ENCODE data around the gene TMEM132E.

Gene TMEM132E

DNA sequence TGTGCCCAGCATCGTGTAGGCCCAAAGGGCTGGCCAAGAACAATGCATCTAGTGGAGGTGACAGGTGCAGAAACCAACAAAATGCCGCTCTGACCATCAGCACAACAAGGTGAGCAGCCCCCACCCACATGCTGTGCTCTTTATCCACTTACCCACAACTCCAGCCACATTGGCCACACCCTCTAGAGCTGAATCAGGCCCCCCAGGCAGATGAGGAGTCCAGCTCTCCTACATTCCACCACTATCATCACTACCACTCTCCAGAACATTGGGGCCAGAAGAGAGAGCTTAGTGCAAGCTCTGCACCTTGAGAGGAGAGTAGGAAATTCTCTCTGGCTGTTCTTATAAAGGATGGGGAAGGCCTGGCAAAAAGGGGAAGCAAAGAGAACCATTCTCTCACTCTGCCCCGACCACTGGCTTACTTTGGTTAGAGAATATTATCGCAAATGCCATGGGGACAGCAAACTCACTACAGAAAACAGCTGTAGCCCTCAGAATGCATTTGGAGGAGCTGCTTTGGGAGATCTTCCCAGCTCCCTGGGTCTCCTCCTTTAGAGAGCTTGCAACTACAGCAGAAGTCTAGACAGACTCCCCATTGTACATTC is 75.0 kb downstream of the TMEM132E start:
- no peak for DNase-seq
- H3K36me3 ChIP-seq (ENCODE audit: control insufficient read depth, insufficient read depth, low read length), result no peaks in the 10 kb centered on the region
- no peaks in the 10 kb centered on the region for H3K9me3 ChIP-seq (ENCODE audit: control insufficient read depth, low read length)
- no peak overlapping the region for H3K4me3 ChIP-seq (ENCODE audit: insufficient read depth, low read depth, low read length, poor library complexity, severe bottlenecking)
- no peaks in the 10 kb centered on the region for H3K27me3 ChIP-seq (replicated peaks; ENCODE audit: control insufficient read depth, insufficient read depth, low read length, poor library complexity, severe bottlenecking)
- no peak overlapping the region for H3K27ac ChIP-seq (ENCODE audit: insufficient read depth, low read length, poor library complexity, severe bottlenecking)
- H3K4me1 ChIP-seq (ENCODE audit: control insufficient read depth, insufficient read depth, low read length, poor library complexity, severe bottlenecking), result no peaks in the 10 kb centered on the region

DNA sequence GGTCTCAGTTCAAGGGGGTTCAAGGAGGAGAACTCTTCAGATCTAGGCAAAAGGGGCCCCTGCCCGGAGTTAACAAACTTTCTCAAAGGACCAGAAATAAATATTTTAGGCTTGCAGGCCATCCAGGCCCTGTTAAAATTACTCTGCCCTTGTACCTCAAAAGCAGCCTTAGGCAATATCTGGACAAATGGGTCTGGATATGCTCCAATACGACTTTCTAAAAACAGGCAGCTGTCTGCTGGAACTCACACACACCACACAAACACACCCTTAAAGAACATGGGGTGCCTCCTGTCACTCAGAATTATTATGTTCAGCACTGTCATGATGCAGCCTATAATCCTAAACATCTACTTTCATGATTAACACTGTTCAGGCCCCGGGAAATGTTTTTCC is 75.5 kb downstream of the TMEM132E start:
- no peak overlapping the region for H3K27ac ChIP-seq (ENCODE audit: insufficient read depth, low read length, poor library complexity, severe bottlenecking)
- no peaks in the 10 kb centered on the region for H3K9me3 ChIP-seq (ENCODE audit: control insufficient read depth, low read length)
- DNase-seq, result no peak
- H3K36me3 ChIP-seq (ENCODE audit: control insufficient read depth, insufficient read depth, low read length), result no peaks in the 10 kb centered on the region
- no peaks in the 10 kb centered on the region for H3K4me1 ChIP-seq (ENCODE audit: control insufficient read depth, insufficient read depth, low read length, poor library complexity, severe bottlenecking)
- H3K27me3 ChIP-seq (replicated peaks; ENCODE audit: control insufficient read depth, insufficient read depth, low read length, poor library complexity, severe bottlenecking), result no peaks in the 10 kb centered on the region
- H3K4me3 ChIP-seq (ENCODE audit: insufficient read depth, low read depth, low read length, poor library complexity, severe bottlenecking), result no peak overlapping the region

DNA sequence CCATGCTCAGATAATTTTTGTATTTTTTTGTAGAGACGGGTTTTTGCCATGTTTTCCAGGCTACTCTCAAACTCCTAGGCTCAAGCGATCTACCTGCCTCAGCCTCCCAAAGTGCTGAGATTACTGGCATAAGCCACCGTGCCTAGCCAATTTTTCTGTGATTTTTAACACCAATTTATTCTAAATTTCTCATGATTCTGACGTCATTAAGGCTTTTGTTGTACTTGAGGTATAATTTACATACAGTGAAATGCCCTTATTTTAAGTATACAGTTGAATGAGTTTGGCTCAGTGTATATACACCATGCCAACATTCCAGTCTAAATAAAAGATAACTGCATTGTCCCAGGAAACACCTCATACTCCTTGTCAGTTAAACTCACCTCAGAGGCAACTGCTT is 77.4 kb downstream of the TMEM132E start:
- Histone ChIP-seq H3K27ac (ENCODE audit: insufficient read depth, low read length, poor library complexity, severe bottlenecking) (no peak overlapping the region), H3K36me3 (ENCODE audit: control insufficient read depth, insufficient read depth, low read length) (no peaks in the 10 kb centered on the region), H3K27me3 (replicated peaks; ENCODE audit: control insufficient read depth, insufficient read depth, low read length, poor library complexity, severe bottlenecking) (no peaks in the 10 kb centered on the region), H3K4me3 (ENCODE audit: insufficient read depth, low read depth, low read length, poor library complexity, severe bottlenecking) (no peak overlapping the region), H3K9me3 (ENCODE audit: control insufficient read depth, low read length) (no peaks in the 10 kb centered on the region), H3K4me1 (ENCODE audit: control insufficient read depth, insufficient read depth, low read length, poor library complexity, severe bottlenecking) (no peaks in the 10 kb centered on the region)
- DNase-seq, result no peak

DNA sequence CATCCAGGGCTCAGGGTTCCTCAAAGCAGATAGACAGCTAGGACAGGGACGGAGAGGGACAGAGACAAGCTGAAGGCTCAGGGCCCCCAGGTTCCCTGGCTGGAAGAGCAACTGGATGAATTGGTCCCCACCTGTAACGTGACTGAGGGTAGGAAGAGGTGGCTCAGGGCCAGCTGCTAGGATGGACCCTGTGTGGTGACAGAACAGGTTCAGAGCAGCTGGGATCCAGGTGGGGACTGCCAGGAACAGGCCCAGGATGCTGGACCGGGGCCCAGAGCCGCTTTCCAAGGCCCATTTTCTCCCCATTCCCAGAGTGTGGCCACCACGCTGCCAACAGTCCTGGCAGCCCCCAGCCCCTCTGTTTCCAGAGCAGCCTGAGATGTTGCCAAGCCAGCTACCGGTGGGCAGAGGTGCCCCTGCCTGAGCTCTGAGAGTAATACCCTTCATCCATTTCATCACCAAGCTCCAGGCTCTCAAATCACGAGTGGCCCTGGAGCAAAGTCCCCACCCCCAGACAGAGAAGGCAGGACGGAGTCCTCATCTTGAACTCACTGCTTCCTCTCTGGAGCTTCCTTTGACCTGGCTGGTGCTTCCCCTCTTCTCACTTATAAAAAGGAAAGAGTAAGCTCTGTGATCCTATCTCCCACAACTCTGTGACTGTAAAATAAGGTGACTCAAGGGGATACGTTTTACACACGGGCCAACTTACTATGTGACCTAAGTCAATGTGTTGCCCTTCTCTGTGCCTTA is 79.6 kb downstream of the TMEM132E start:
- Histone ChIP-seq H3K27me3 (replicated peaks; ENCODE audit: control insufficient read depth, insufficient read depth, low read length, poor library complexity, severe bottlenecking) (no peaks in the 10 kb centered on the region), H3K4me3 (ENCODE audit: insufficient read depth, low read depth, low read length, poor library complexity, severe bottlenecking) (no peak overlapping the region), H3K36me3 (ENCODE audit: control insufficient read depth, insufficient read depth, low read length) (no peaks in the 10 kb centered on the region), H3K27ac (ENCODE audit: insufficient read depth, low read length, poor library complexity, severe bottlenecking) (no peak overlapping the region), H3K9me3 (ENCODE audit: control insufficient read depth, low read length) (no peaks in the 10 kb centered on the region), H3K4me1 (ENCODE audit: control insufficient read depth, insufficient read depth, low read length, poor library complexity, severe bottlenecking) (no peaks in the 10 kb centered on the region)
- no peak for DNase-seq

DNA sequence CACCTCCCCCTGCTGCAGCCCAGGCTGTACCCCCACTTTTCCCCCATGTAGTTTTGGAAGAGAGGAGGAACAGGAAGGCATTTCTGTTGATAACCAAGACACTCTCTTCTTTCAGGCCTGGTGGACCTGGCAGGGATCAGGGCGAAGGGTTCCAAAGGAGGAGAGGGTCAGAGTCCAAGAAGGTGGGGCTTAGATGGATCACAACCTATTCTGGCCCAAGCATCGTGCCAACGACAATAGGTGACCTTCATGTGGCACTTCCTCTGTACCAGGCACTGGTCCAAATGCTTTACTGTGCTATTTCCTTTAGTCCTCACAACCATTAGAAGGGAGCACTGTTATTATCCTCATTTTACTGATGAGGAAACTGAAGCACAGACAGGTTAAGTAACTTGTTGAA is 84.3 kb downstream of the TMEM132E start:
- H3K27ac ChIP-seq (ENCODE audit: insufficient read depth, low read length, poor library complexity, severe bottlenecking), result no peak overlapping the region
- H3K4me3 ChIP-seq (ENCODE audit: insufficient read depth, low read depth, low read length, poor library complexity, severe bottlenecking), result no peak overlapping the region
- no peaks in the 10 kb centered on the region for H3K4me1 ChIP-seq (ENCODE audit: control insufficient read depth, insufficient read depth, low read length, poor library complexity, severe bottlenecking)
- no peaks in the 10 kb centered on the region for H3K9me3 ChIP-seq (ENCODE audit: control insufficient read depth, low read length)
- no peak for DNase-seq
- H3K27me3 ChIP-seq (replicated peaks; ENCODE audit: control insufficient read depth, insufficient read depth, low read length, poor library complexity, severe bottlenecking), result no peaks in the 10 kb centered on the region
- no peaks in the 10 kb centered on the region for H3K36me3 ChIP-seq (ENCODE audit: control insufficient read depth, insufficient read depth, low read length)

DNA sequence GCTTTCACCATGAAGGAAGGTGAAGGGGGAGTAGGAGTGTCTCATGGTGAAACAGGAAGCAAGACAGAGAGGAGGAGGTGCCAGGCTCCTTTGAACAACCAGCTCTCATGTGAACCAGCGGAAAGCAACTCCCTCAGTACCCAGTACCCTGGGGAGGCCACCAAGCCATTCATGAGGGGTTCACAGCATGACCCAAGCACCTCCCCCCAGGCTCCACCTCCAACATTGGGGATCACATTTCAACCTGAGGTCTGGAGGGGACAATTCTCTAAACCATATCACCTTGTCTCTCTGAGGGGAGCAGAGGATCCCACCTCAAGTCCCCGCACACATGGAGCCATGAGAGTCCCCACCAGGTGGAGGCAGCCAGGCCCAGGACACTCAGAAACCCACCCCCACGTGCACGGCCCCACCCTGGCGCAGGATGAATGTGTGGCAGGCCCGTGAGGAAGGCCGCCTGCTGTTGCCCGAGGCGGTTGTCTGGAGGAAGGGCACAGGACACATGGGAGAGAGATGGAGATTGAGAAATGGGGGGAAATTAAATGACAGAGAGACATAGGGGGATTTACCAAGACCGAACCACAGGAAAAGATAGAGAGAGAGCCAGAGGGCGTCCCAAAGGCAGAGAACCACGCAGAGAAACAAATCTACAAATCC is 85.9 kb downstream of the TMEM132E start:
- H3K4me3 ChIP-seq (ENCODE audit: insufficient read depth, low read depth, low read length, poor library complexity, severe bottlenecking), result no peak overlapping the region
- no peak overlapping the region for H3K27ac ChIP-seq (ENCODE audit: insufficient read depth, low read length, poor library complexity, severe bottlenecking)
- no peaks in the 10 kb centered on the region for H3K27me3 ChIP-seq (replicated peaks; ENCODE audit: control insufficient read depth, insufficient read depth, low read length, poor library complexity, severe bottlenecking)
- no peaks in the 10 kb centered on the region for H3K36me3 ChIP-seq (ENCODE audit: control insufficient read depth, insufficient read depth, low read length)
- H3K4me1 ChIP-seq (ENCODE audit: control insufficient read depth, insufficient read depth, low read length, poor library complexity, severe bottlenecking), result no peaks in the 10 kb centered on the region
- no peak for DNase-seq
- no peaks in the 10 kb centered on the region for H3K9me3 ChIP-seq (ENCODE audit: control insufficient read depth, low read length)

DNA sequence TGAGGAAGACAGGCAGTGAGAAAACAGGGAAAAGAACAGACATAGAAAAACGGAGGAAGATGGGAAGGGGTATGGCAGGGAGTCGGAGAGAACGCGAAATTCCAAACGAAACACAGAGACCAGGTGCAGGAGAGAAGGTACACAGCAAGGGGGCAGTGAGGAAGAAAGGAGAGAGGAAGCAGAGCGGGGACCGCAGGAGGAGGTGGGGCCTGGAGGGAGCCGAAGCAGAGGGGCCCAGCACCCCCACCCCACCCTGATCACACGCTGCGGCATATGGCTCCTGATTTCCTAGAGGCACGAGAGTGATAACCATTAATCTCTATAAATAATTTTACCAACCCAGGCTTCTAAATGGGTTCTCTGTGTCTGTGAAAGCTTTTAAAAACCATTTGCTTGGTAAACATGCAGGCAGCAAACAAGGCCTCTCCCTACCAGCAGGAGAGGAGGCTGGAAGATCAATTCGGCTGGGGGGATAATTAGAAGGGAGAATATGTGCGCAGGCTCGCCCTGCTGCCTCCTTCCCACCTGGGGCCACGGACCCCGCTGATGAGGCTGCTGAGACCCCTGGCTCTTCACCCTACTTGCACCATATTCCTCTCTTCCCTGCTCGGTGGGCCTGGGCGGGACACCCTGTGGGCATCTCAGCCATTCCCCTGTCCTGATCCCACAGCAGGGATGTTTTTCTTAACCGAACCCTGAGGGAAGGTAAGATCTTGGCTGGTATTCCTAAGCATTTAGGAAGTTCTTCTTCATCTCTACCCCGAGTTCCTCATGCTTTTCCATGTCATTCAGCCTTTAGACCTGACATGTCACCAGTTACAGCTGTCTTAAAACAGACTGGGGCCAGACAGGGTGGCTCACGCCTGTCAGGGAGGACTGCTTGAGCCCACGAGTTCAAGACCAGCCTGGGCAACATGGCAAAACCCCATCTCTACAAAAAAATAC is 86.7 kb downstream of the TMEM132E start:
- Histone ChIP-seq H3K4me3 (ENCODE audit: insufficient read depth, low read depth, low read length, poor library complexity, severe bottlenecking) (no peak overlapping the region), H3K36me3 (ENCODE audit: control insufficient read depth, insufficient read depth, low read length) (no peaks in the 10 kb centered on the region), H3K4me1 (ENCODE audit: control insufficient read depth, insufficient read depth, low read length, poor library complexity, severe bottlenecking) (no peaks in the 10 kb centered on the region), H3K27ac (ENCODE audit: insufficient read depth, low read length, poor library complexity, severe bottlenecking) (no peak overlapping the region), H3K27me3 (replicated peaks; ENCODE audit: control insufficient read depth, insufficient read depth, low read length, poor library complexity, severe bottlenecking) (no peaks in the 10 kb centered on the region), H3K9me3 (ENCODE audit: control insufficient read depth, low read length) (no peaks in the 10 kb centered on the region)
- no peak for DNase-seq

DNA sequence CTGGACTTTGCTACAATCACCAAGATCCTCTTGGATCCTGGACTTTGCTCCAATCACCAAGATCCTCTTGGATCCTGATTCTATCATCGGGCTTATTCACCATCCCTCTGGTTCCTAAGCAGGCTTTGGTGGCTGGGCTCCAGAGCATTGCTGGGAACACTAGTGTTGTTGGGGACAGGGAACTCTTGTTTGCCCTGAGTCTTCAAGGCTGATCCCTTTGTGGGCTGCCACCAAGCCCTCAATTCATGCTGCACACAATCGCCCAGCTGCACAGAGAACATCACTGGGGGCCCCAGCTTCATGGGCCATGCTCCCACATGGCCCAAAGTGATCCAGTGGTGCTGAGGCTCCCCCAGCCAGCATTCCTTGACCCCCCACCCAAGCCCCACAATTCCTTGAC is 88.3 kb downstream of the TMEM132E start:
- DNase-seq, result no peak

DNA sequence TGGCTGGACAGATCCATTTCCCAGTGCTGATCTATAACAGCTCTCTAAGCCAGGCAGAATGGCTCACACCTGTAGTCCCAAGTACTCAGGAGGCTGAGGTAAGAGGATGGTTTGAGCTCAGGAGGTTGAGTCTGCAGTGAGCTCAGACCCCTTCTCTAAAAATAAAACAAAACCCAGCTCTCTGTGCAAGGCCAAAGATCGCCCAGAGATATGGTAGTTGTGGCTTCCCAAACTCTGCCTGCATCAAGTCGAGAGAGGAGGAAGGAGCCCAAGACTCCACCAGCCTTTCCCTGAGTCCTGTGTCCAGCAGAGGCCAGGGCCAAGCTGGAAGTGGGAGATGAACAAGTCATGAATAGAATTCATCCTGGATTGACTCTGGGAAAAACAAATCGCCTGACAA is 88.8 kb downstream of the TMEM132E start:
- no peaks in the 10 kb centered on the region for H3K36me3 ChIP-seq (ENCODE audit: control insufficient read depth, insufficient read depth, low read length)

More for the DNA sequence above, 88.3 kb downstream of the TMEM132E start:
- Histone ChIP-seq H3K36me3 (ENCODE audit: control insufficient read depth, insufficient read depth, low read length) (no peaks in the 10 kb centered on the region), H3K27ac (ENCODE audit: insufficient read depth, low read length, poor library complexity, severe bottlenecking) (no peak overlapping the region), H3K4me3 (ENCODE audit: insufficient read depth, low read depth, low read length, poor library complexity, severe bottlenecking) (no peak overlapping the region), H3K9me3 (ENCODE audit: control insufficient read depth, low read length) (no peaks in the 10 kb centered on the region), H3K27me3 (replicated peaks; ENCODE audit: control insufficient read depth, insufficient read depth, low read length, poor library complexity, severe bottlenecking) (no peaks in the 10 kb centered on the region), H3K4me1 (ENCODE audit: control insufficient read depth, insufficient read depth, low read length, poor library complexity, severe bottlenecking) (no peaks in the 10 kb centered on the region)

More for the DNA sequence above, 88.8 kb downstream of the TMEM132E start:
- Histone ChIP-seq H3K27me3 (replicated peaks; ENCODE audit: control insufficient read depth, insufficient read depth, low read length, poor library complexity, severe bottlenecking) (no peaks in the 10 kb centered on the region), H3K4me3 (ENCODE audit: insufficient read depth, low read depth, low read length, poor library complexity, severe bottlenecking) (no peak overlapping the region), H3K4me1 (ENCODE audit: control insufficient read depth, insufficient read depth, low read length, poor library complexity, severe bottlenecking) (no peaks in the 10 kb centered on the region), H3K9me3 (ENCODE audit: control insufficient read depth, low read length) (no peaks in the 10 kb centered on the region), H3K27ac (ENCODE audit: insufficient read depth, low read length, poor library complexity, severe bottlenecking) (no peak overlapping the region)
- DNase-seq, result no peak
